RWPE2 (cell line): Measurements from ENCODE around the gene RNASE11.

Experiments used
- ATAC-seq: fragments of 200-7000 bp; cut with Tn5 transposase; 3 replicates; pipeline ENCODE4 v1.9.1; 2021; ENCODE audit warnings: low read depth
- DNase-seq: peaks from one replicate; pipeline ENCODE4 v3.0.0-alpha.2; 2020; ENCODE audit warnings: low spot score
- H3K27ac ChIP-seq: fragments of 450-650 bp; 2 replicates; pipeline ENCODE4 v1.5.1; 2017; ENCODE audit warnings: mild to moderate bottlenecking; ENCODE audit not compliant: poor library complexity, severe bottlenecking
- H3K27me3 ChIP-seq: fragments of 250-450 bp; sonication (Bioruptor Pico); 2 replicates; pipeline ENCODE4 v1.5.1; 2021; ENCODE audit warnings: mild to moderate bottlenecking, moderate library complexity; ENCODE audit not compliant: insufficient read depth, poor library complexity, severe bottlenecking
- H3K36me3 ChIP-seq: fragments of 250-450 bp; sonication (Bioruptor Pico); 2 replicates; pipeline ENCODE4 v1.5.1; 2020; ENCODE audit warnings: low read depth, mild to moderate bottlenecking, moderate library complexity
- H3K4me1 ChIP-seq: fragments of 250-450 bp; sonication (Bioruptor Pico); 2 replicates; pipeline ENCODE4 v1.5.1; 2021; ENCODE audit warnings: mild to moderate bottlenecking, moderate library complexity; ENCODE audit not compliant: insufficient read depth, poor library complexity, severe bottlenecking
- H3K4me3 ChIP-seq: fragments of 250-450 bp; sonication (Bioruptor Pico); 2 replicates; pipeline ENCODE4 v1.5.1; 2021; ENCODE audit warnings: mild to moderate bottlenecking, moderate library complexity; ENCODE audit not compliant: severe bottlenecking
- H3K9me3 ChIP-seq: fragments of 250-450 bp; sonication (Bioruptor Pico); 2 replicates; pipeline ENCODE4 v1.5.1; 2021; ENCODE audit warnings: mild to moderate bottlenecking, moderate library complexity; ENCODE audit not compliant: severe bottlenecking
- TF ChIP-seq, protein P1 (sequence below): fragments of 450-650 bp; IDR thresholded peaks from one replicate; pipeline ENCODE4 v1.5.1; 2017; ENCODE audit warnings: mild to moderate bottlenecking, moderate library complexity; ENCODE audit not compliant: poor library complexity, severe bottlenecking

Gene RNASE11

DNA sequence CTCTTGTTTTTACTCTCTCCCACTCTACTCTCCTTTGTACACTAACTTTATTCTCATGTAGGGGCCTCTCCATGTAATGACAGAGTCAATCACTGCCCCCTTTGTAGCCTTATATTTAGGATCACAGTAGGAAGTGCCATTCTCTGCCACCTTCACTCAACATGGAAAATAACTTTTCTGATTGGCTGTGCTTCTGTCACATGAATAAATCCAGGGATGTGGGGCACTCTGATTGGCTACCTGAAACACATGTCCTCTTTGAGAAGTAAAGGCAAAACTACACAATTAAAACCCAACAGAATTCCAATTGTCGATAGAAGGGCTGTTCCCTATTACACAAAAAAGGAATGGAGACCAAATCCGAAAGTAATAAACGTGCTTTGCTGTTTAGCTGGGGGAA lies 26.8 kb downstream of the RNASE11 start, which contains the start of gene RNASE9:
Gene RNASE9, minus strand, starts transcription at position 87 of the 400 bp plus-strand sequence.
- H3K27me3 ChIP-seq, result no peaks in the 10 kb centered on the region
- TF ChIP-seq, protein P1, sequence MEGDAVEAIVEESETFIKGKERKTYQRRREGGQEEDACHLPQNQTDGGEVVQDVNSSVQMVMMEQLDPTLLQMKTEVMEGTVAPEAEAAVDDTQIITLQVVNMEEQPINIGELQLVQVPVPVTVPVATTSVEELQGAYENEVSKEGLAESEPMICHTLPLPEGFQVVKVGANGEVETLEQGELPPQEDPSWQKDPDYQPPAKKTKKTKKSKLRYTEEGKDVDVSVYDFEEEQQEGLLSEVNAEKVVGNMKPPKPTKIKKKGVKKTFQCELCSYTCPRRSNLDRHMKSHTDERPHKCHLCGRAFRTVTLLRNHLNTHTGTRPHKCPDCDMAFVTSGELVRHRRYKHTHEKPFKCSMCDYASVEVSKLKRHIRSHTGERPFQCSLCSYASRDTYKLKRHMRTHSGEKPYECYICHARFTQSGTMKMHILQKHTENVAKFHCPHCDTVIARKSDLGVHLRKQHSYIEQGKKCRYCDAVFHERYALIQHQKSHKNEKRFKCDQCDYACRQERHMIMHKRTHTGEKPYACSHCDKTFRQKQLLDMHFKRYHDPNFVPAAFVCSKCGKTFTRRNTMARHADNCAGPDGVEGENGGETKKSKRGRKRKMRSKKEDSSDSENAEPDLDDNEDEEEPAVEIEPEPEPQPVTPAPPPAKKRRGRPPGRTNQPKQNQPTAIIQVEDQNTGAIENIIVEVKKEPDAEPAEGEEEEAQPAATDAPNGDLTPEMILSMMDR, result no peak
- H3K4me3 ChIP-seq, result no peak within 1 kb of the TSS
- no peak within 1 kb of the TSS for H3K27ac ChIP-seq
- DNase-seq, result no peak
- no peaks in the 10 kb centered on the region for H3K9me3 ChIP-seq
- H3K36me3 ChIP-seq, result no peaks in the 10 kb centered on the region
- no peak for ATAC-seq
- no peaks in the 10 kb centered on the region for H3K4me1 ChIP-seq

DNA sequence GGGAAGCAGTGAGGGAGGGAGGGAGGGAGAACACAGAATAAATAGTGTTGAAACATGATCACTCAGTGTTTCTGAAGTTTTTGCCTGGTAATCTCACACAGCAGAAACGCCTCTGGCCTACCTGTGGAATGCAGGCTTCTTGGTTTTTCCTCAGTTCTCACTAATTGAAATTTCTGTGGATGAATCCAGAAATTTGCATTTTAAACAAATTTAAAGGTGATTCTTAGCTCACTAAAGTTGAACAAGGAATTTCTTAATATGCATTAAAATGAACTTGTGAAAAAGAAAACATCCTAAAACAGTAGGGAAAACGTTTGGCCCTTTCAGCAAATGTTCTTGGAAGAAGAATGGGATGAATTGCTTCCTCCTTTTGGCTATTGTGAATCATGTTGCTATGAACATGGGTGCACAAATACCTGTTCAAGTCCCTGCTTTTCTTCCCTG lies 28.3 kb downstream of the RNASE11 start:
- Histone ChIP-seq H3K27ac (no peak overlapping the region), H3K27me3 (no peaks in the 10 kb centered on the region), H3K36me3 (no peaks in the 10 kb centered on the region), H3K9me3 (no peaks in the 10 kb centered on the region), H3K4me1 (no peaks in the 10 kb centered on the region), H3K4me3 (no peak overlapping the region)
- TF ChIP-seq, protein P1, result no peak
- ATAC-seq (no peak), DNase-seq (no peak)

DNA sequence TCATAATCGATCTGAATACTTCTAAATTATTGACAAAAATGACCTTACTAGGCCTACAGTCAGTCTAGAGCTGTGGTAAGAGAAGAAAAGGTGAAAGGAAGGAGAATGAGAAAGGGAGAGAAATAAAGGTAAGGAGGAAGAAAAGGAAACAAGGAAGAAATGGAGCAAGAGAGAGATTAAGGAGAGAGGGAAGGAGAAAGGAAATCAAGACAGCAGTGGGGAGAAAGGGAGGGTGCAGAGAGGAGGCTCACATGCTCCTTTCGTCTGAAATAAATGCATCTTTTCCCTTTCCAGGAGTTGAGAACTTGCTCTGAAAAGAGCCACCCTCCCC lies 30.6 kb downstream of the RNASE11 start:
- Histone ChIP-seq H3K9me3 (no peaks in the 10 kb centered on the region), H3K27ac (no peak overlapping the region), H3K4me3 (no peak overlapping the region), H3K4me1 (no peaks in the 10 kb centered on the region), H3K36me3 (no peaks in the 10 kb centered on the region), H3K27me3 (no peaks in the 10 kb centered on the region)
- ATAC-seq (no peak), DNase-seq (no peak)
- TF ChIP-seq, protein P1, result no peak

DNA sequence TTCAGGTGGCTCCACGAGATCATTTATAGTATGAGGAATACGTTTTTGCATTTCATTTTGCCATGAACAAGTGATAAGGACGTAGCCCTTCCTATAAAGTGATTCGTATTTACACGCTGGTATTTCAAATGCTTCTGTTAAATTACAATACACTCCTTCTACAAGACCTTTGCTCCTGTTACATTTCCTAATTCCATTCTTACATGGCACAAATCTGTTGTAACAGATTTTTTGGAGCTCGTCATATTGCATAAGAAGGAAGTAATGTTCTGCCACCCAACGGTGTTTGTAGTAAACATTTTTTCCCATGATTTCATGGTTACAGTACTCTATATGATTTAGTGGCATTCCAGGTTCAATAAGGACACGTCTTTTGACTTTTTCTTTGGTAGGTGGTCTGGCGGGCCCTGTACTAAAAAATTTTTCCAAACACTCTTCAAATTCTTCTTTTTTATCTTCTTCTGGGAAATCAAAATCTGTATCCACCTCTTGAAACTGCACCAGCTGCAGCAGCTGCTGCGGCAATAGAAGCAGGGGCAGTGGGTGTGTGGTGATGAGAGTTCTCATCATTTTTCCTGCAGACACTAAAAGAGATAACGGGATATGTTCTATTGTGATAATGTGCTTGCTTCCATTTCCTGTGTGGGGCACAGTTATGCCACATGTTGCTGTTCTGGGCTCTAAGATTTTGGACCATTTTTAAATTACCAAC lies 31.1 kb downstream of the RNASE11 start:
- TF ChIP-seq, protein P1, result no peak
- no peaks in the 10 kb centered on the region for H3K9me3 ChIP-seq

DNA sequence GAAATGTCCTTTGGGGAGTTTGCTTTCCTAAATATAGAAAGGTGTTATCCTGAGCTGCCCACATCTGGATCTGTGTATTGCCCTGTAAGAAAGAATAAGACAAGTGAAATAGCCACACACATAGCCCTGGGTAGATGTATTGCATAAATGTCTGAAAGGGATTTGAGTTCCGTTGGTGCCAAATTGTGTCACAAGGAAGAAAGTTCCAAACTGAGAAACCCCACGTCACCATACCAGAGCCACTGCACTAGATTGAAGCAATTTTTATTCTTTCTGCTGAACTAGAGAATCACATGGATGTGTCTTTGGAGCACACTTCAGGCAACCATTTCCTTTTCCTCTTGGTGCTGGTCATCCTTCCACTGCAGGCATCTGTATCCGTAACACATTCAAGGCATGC lies 32.0 kb downstream of the RNASE11 start:
- H3K27ac ChIP-seq, result no peak overlapping the region
- no peak for ATAC-seq

More for the DNA sequence above, 31.1 kb downstream of the RNASE11 start:
- no peak for DNase-seq
- Histone ChIP-seq H3K4me3 (no peak overlapping the region), H3K4me1 (no peaks in the 10 kb centered on the region), H3K27me3 (no peaks in the 10 kb centered on the region), H3K36me3 (no peaks in the 10 kb centered on the region), H3K27ac (no peak overlapping the region)
- no peak for ATAC-seq

More for the DNA sequence above, 32.0 kb downstream of the RNASE11 start:
- H3K4me1 ChIP-seq, result no peaks in the 10 kb centered on the region
- H3K36me3 ChIP-seq, result no peaks in the 10 kb centered on the region
- H3K27me3 ChIP-seq, result no peaks in the 10 kb centered on the region
- TF ChIP-seq, protein P1, result no peak
- H3K4me3 ChIP-seq, result no peak overlapping the region
- no peaks in the 10 kb centered on the region for H3K9me3 ChIP-seq
- DNase-seq, result no peak
